Activated effector memory CD4-positive, alpha-beta T cell treated with anti-CD3 and anti-CD28 coated beads, Interleukin-2, amount 50 U/mL, for 16 hours (primary cell): ENCODE results near the gene NDUFV1.

Experiments
- DNase-seq: peaks from one replicate; pipeline ENCODE4 v3.0.0-alpha.2; 2020

NDUFV1 gene

DNA sequence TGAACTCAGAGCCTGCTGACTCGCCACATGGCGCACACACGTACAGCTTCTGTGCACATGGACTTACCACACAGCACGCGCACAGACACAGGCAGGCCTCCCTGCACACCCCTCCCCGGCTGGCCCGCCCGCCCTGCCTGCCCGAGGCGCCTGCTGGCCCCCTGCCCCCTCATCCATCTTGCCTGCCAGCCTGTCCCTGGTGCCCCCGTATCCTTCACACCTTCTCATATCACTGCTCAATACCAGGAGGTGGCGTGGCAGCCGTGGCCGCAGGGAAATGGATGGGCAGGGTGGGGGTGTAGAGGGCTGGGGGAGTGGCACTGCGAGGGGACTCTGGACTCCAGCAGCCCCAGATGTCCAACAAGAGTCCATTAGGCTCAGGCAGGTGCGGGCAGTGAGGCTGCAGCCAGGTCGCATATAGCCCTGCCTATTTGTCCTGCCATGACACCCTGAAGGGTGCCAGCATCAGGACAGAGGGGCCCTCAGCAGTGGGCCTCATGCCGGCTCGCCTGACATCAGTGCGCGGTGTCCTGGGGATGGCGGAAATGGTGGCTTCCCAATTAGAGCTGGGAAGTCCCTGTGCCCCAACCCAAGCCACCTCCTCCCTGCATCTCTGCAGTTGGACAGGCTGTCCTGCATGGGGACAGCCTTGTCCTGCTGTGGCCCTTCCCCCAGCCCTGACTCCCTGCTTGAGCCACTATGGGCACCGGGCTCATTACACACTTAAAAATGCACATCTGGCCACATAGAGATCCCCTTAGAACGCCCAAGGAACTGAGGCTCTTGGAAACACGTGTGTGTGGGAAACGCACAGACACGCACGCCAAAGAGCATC is 34.8 kb downstream of the NDUFV1 start:
- DNase-seq, result peak; percentile 54

DNA sequence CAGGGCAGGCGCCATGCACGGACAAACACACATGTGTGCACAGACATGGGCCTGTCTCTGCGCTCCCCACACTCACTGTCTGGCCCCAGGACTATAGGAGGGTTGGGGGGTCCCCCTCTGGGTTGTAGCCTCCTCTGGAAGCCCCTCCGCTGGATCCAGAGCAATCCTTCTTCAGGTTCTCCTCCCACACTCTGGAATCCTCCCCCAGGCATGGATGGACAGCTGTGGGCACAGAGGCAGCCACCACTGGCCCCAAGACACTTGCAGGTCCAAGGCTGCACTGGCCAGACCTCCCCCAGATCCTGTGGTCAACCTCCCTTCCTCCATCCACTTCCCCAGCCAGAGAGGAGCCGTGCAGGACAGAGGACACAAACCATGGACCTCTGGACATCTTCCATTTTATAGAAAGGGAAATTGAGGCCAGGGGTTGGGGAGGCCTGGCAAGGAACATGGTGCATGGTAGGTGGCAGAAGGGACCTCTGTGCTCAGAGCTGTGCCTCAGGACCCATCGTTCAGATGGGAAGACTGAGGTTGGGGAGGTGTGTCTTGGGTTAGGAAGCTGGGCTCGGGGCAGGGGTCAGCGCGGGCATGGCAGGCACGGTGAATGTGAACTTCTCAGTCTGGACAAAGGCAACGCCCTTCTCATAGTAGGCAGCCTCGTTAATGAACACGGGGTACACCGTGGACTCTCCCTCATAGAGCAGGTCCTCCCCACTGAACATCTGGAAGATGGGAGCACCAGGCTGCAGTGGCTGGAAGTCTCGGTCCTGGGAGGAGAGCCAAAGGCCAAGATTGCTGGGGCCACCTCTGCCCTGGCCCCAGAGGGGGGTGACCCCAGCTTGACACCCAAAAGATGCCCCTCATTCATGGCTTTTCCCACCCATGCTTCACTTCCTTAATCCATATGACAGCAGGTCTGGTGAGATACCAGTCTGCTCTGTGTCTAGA is 35.7 kb downstream of the NDUFV1 start:
- peak; percentile 51 for DNase-seq

DNA sequence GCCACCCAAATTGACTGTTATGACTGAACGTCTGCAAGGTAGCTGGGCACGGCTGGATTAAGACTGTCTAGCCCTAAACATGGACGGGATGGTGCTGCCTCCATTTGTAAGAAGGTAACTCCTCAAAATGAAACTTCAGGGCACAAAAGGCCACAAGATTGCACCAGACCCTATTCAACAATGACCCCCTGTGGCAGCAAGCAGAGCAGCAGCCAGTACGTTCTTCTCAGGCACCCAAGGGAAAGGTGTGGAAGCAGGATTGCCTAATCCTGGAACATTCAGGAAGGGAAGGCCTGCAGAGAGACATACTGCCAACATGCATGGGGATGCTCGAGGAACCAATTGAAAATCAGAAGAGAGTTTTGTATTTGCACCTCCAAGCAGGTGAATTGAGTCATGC is 37.3 kb downstream of the NDUFV1 start:
- peak; percentile 27 for DNase-seq

DNA sequence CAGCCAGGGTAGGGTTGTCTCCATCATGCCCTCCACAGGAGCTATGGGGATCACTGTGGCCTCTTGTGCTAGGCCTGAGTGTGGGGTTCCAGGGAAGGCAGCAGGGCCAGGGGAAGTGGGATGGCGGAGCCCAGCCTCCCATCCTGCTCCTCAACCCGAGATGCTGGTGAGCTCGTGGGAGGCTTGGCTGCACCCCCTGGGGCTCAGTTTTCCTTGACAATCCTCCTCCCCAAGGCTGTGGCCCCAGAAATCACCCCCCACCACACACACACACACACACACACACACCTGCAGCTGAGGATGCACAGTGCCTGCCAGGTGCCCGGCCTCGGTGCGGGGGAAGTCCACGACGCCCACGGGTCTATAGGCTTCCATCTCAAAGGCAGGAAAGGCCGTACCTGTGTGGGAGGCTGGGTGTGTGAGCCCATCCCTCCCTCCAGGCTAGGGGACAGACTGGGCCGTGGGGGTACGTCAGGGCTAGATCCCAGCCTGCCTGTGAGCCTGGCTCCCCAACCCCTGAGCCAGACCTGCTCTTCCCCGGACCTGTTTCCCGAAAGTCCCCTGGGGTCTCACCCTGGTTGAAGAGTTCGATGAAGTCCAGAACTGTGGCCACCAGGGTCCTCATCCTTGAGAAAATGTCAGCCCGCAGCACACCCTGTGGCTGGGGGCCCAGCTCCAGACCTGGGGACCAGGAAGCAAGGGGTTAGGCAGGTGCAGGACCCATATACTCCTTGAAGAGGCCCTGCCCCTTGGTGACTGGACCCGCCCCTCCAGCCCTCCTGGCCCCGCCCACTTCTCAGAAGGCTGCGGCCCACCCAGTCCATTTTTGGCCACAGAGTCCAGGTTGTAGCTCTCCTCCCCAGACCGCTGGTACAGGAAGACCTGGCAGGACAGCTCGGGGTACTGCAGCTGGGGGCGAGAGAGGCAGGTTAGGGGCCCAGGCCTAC is 38.0 kb downstream of the NDUFV1 start:
- no peak for DNase-seq

DNA sequence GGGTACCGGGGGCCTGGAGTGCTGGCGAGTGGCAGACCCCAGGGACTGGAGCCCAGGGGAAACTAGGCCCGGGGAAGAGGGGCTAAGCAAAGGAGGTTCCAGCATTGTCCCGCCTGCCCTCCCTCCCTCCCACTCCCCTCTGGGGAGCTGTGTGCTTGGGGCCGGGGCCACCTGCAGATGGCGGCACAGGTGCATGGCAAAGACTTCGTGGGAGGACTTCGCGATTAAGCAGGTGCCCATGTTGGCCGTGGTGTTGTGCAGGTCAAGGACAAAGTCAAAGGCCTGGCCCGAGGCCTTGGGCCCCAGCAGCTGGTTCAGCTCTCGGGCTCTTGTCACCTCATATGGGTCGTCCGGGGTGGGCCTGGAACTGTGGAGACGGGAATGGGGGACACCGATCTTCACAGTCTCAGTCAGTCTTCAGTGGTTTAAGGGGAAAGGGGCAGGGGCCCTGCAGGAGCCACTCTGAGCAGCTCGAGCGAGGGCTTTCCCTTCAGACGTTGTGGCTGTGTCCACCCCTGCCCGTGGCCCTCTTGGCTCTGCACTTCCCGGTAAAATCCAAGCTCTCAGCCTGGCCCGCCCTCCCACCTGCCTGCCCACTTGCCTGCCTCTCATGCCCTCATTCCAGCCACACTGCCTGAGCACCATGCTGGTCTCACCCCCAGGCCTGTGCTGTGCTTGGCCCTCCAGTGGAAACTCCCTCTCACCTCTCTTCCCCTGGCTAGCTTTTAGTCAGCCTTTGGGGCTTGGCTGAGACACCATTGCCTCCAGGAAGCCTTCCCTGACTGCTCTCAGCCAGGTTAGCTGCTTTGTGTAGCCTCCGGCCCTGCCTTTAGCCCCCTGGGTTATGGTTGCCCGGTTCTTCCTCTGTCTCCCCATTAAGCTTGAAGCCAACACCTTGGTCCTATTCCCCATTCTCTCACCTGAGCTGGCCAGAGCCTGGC is 39.1 kb downstream of the NDUFV1 start:
- DNase-seq, result no peak

DNA sequence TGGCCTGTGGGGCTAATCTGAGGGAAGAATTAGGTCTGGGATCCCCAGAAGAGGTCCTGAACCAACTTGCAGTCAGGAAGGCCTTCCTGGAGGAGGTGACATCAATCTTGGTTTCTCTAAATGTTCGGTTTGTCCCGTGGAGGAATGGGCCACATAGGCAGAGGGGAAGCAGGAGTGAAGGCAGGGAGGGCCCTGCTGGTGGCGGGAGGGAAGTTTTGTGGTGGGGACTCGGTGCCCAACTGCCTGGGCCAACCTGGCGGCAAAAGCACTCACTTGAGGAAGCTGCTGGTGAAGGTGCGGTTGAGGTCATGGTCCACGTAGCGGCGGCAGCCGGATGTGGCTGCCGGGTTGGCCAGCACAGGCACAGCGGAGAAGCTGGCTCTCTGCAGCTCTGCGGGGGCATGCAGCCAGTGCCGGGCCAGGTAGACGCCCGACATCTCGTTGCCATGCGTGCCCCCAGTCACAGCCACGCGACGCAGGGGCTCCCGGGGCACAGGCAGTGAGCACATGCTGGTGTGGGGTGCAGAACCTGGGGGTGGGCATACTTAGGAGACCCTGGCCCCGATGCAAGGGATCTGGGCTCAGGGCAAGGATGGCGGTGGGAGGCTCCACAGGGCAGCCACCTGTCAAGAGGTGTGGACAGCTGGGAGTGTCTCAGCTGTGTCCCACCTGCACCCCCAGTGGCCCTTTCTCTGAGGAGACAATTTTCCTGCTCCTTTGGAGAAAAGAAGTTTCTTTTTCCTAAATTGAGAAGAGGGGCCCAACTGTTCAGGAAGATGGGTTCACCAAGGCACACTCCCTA is 40.0 kb downstream of the NDUFV1 start:
- peak; percentile 72 for DNase-seq

DNA sequence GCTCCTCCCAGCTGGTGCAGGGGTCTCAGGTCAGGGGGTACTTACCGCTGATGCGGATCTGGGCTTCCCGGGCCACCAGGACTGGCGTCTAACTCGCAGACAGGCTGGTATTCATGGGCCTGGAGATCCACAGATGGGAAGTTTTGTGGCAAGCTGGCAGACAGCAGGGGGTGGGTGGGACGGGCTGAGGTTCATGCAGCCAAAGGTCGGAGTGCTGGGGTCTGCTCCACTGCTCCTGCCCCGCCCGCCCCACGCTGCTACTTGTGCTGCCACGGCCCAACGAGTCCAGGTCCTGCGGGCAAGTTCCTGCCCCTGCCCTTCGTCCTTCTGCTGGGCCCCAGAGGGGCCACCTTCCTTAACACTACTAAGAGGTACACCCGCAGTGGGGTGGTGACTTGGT is 40.7 kb downstream of the NDUFV1 start:
- no peak for DNase-seq

DNA sequence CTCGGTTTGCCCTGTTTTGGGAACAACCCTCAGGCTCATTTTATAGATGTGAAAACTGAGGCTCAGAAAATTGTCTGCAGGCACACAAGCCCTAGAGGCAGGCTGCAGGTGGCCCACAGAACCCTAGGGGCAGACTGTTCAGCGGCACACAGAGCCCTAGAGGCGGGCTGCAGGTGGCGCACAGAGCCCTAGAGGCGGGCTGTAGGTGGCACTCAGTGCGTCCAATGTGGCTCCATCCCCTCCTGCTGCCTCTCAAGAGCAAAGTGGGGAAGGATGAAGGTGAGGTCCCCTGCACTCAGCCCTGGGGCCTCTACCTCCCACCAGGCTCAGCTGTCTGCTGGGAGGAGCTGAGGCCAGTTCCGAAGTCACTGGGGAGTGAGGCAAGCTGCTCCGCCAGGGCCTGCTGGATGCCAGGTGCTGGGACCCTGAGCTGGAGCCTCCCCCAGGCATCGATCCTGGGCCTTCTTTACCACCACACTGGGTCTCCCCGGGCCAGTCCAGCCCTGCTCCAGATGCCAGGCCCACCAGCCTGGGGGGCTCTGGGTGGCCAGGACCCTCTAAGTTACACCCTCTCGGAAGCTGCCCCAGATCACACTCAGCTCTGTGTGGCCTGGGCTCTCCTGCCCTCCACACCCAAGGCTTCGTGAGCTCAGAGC is 41.5 kb downstream of the NDUFV1 start:
- peak; percentile 81 for DNase-seq

DNA sequence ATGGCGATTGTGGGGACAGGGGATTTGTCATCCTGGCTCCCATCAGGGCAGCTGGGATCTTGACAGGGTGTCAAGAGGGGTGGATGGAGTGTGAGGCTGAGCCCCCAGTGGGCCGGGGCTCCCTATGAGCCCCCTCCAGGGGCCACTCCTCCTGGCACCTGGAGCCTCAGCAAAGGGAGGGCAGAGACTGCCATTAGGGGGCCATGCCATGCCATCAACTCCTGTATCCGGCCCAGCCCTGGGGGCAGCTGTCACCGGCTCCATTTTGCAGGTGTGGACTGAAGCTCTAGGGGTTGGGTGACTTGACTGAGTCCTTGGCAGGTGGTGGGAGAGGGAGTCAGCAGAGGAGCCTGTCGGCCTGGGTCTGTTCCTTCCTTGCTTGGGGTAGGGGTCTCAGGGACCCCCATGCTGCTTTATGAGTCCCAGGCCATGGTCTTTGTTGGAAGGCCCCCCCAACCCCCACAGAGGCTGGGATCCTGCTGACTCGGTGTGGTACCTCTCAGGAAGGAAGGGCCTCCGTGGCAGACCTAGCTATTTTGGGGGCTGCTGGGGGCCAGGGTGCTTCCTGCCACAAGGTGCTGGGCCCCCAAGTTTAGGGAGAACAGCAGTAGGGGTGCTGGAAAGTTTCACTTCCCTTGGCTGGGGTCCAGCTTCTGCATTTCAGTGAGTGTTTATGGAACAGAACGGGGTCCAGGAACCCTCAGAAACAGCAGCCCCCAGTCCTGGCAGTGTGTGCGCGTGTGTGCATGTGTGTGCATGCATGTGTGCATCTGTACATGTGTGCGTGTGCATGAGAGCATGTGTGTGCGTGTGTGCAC is 42.3 kb downstream of the NDUFV1 start:
- DNase-seq, result no peak

DNA sequence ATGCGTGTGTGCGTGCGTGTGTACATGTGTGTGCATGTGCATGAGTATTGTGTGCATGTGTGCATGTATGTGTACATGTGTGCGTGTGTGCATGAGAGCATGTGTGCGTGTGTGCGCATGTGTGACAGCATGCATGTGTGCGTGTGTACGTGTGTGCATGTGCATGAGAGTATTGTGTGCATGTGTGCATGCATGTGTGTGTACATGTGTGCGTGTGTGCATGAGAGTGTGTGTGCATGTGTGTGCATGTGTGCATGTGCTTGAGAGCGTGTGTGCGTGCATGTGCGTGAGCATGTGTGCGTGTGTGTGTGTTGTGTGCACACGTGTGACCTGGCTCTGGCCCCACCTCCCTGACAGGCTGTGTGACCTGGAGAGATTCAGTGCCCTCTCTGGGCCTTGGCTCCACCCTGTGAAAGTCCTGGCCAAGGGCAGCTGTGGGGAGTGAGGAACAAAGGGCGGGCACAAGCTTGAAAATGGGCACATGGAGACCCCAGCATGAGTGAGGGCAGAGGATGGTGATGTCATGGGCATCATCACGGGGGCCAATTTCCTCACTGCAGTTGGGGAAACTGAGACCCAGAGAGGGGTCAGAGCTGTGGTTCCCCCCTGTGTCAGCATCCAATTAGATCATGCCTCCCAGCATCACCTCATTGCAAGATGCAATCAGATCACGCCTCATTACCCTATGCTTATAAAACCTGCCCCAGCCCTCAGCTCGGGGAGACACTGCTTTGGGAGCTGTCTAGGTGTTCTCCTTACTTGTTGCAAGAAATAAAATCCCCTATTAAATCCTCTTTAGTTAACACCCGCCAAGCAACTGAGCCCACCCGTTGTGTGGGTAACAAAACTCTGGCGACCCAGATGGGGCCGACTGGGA is 43.1 kb downstream of the NDUFV1 start:
- DNase-seq, result no peak

DNA sequence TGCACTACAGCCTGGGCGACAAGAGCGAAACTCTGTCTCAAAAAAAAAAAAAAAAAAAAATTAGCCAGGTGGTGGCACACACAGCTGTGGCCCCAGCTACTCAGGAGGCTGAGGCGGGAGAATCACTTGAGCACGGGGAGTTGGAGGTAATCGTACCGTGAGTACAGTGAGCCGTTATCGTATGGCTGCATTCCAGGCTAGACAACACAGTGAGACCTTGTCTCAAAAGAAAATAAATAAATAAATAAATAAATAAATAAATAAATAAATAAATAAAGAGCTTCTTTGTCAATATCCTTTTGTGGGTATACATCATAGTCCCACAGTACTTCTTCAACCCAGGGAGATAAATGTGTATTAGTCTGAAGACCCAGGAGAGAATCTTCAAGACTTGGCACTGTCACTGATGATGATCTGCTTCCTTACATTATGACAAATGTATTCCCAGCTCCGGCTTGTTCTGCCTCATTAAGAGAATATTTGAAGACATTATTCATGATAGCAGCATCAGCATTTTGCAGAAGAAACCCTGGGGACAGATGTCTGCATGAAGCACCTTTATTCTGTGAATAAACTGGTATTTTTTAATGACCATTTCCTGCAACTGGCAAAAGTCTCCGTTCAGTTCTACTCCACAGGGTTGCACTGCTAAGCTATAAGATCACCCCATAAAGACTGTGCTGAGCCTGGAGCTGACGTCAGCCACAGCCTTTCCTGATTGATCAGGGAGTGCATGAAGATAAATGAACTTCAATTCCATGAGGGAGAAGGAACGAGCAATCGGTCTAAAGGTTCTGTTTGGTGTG is 45.4 kb downstream of the NDUFV1 start:
- DNase-seq, result peak; percentile 13

DNA sequence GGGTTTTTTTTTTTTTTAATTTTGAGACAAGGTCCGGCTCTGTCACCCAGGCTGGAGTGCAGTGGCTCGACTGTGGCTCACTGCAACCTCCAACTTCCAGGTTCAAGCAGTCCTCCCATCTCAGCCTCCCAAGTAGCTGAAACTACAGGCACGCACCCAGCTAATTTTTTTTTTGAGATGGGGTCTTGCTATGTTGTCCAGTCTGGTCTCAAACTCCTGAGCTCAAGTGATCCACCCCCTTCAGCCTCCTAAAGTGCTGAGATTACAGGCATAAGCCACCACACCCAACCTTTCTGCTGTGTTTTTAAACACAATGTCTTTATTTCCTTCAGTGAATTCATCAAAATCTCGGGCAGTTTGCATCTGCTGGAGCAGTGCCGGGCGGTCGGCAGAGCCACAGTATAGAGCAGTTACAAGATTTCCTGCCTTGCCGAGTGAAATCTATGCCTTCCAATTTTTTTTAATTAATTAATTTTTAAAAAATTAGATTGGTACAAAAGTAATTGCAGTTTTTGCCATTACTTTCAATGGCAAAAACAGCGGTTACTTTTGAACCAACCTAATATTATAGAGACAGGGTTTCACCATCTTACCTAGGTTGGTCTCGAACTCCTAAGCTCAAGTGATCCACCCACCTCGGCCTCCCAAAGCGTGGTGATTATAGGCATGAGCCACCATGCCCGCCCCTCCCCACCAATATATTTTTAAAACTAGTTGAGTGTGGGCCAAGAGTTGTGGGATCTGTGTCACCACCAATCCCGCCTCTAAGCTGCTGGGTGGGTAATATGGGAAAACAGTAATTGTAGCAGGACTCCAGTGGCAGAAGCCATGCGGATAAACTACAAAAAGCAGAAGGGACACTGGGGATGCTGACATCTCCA is 46.5 kb downstream of the NDUFV1 start:
- DNase-seq, result peak; percentile 50

DNA sequence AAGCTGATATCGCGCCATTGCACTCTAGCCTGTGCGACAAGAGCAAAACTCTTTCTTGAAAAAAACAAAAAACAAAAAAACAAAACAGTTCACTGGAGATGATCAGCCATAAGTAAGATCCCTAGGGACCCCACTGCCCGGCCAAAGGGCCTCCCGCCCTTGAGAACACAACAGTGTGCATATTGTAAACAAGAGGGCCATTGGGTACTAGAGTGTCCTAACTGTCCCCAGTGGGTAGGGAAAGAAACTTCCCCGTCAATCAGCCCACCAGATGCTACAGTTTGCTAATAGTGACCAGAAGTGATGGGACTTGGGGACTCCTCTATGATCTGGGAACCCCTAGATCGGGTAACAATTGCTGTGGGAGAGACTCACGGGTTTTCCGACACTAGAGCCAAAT is 47.5 kb downstream of the NDUFV1 start:
- DNase-seq, result no peak

DNA sequence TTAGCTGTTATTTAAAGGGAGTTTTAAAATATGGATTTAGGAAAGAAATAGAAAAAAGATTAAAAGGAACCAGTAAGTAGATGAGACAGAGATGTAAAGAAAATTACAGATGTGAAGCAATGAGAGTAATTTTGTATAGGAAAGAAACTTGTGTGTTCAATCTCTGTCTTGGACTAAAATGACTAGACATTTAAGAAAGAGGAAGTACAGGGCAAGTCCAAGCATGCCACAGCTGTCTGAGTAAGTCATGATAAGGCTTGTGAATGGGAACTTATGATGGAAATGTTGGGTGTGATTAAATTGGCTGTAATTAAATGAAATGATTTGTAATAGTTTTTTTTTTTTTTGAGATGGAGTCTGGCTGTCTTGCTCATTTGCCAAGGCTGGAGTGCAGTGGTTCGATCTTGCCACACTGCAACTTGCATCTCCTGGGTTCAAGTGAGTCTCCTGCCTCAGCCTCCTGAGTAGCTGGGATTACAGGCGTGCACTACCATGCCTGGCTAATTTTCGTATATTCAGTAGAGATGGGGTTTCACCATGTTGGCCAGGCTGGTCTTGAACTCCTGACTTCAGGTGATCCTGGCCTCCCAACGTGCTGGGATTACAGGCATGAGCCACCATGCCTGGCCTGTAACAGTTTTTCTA is 49.7 kb downstream of the NDUFV1 start:
- no peak for DNase-seq

DNA sequence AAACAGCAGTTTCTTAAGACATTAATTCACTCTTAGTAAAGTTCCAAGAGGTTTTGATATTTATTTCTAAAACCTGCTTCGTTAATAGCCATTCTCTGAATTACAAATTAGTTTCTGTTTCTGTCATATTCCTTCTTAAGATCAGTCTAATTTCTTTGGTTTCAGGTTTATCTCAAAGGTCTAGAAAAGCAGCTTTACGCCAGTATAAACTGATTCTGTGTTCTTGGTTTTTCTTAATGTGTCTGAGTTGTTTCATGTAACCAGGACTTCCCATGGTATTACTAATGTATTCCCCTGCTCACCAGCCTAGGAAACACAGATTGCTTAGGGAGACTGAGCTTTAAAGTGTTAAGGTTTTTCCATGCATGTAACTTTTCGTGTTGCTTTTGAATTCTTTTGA is 50.6 kb downstream of the NDUFV1 start:
- no peak for DNase-seq
